Kidney (tissue), 14 donors: ENCODE data around the gene CD46. TPM values are rescaled to one million over a fixed set of nuclear protein-coding genes. Genes with fewer than 3 reads are reported as not detected.
A peak's percentile ranks its signal among the peaks of the same experiment; 100 is the strongest.

ENCODE experiments used
- DNase-seq, 5 donors: peaks; one replicate each; pipeline ENCODE4 v3.0.0-alpha.2; 2013 to 2020
- FAIRE-seq: peaks from 2 replicates; lab custom pipeline; 2012; peaks lifted over from hg19 to GRCh38; lab: Jason Lieb, UNC
- H3K27ac ChIP-seq, 2 donors: one replicate each; pipeline ENCODE4 v1.7.0; 2013; ENCODE audit warnings: low read depth in 2 of 2, low read length in 2 of 2, inconsistent platforms in 1 of 2
- H3K27me3 ChIP-seq: one replicate; pipeline ENCODE4 v1.7.1; 2013; ENCODE audit warnings: low read length, inconsistent platforms; ENCODE audit not compliant: control insufficient read depth, insufficient read depth
- H3K36me3 ChIP-seq, 3 donors: one replicate each; pipeline versions ENCODE4 v1.7.0 to v1.7.1; 2013; ENCODE audit warnings: low read length in 3 of 3, control low read depth in 1 of 3, inconsistent platforms in 1 of 3; ENCODE audit not compliant: insufficient read depth in 3 of 3, control insufficient read depth in 2 of 3
- H3K4me1 ChIP-seq, 3 donors: one replicate each; pipeline versions ENCODE4 v1.7.0 to v1.7.1; 2013; ENCODE audit warnings: low read length in 3 of 3, inconsistent platforms in 1 of 3, low read depth in 1 of 3; ENCODE audit not compliant: control insufficient read depth in 2 of 3, insufficient read depth in 2 of 3
- H3K4me3 ChIP-seq, 3 donors: one replicate each; pipeline versions ENCODE4 v1.7.0 to v1.8.1; 2013; ENCODE audit warnings: low read length in 3 of 3, control low read depth in 1 of 3, inconsistent platforms in 1 of 3
- H3K9ac ChIP-seq, 3 donors: one replicate each; pipeline versions ENCODE4 v1.7.0 to v1.7.1; 2013; ENCODE audit warnings: low read length in 3 of 3, control low read depth in 1 of 3, inconsistent platforms in 1 of 3
- H3K9me3 ChIP-seq, 3 donors: one replicate each; pipeline versions ENCODE4 v1.7.0 to v1.7.1; 2013; ENCODE audit warnings: low read length in 3 of 3, control low read depth in 1 of 3, inconsistent platforms in 1 of 3; ENCODE audit not compliant: control insufficient read depth in 2 of 3, insufficient read depth in 1 of 3
- intact Hi-C: fragments of 100-400 bp; cut with DNase I; formaldehyde crosslinking; loops from one replicate; pipeline ENCODE4 v1.11.1; 2022
- polyA plus RNA-seq: library from polyadenylated mRNA; stranded (reverse); fragments of 350-450 nt; fragmentation: Illumina TruSeq; extraction: RNeasy Lipid Tissue Mini Kit (QIAGEN cat#74804); gene quantifications from one replicate; pipeline ENCODE4 v1.2.3, GENCODE V29; 2014; ENCODE audit warnings: low read depth, low replicate concordance; ENCODE audit not compliant: insufficient read depth
- total RNA-seq: library from RNA; stranded (reverse); fragmentation: NEBNext Ultra II Directional; extraction: Animal tissue kit (Norgen Biotek cat#: 25700); gene quantifications from one replicate; pipeline ENCODE4 v1.2.1, GENCODE V29; 2021
- TF ChIP-seq, protein P1 (sequence below): IDR thresholded peaks from 3 replicates; pipeline ENCODE4 v1.5.1; 2012; ENCODE audit warnings: mild to moderate bottlenecking, moderate library complexity, borderline replicate concordance; ENCODE audit not compliant: insufficient read depth; ENCODE audit errors: extremely low read depth
- donor health status: control.
- donor health status: control.
- donor health status: control.
- donor health status: control.
- donor health status: control.
- donor health status: DM: yes; HTN: yes; CAD: no.
- donor health status: Normal renal cell carcinoma (clear cell type).

Gene CD46
- total and polyA plus RNA-seq, 2 donors from 2014 or later = 119 to 269 TPM

DNA sequence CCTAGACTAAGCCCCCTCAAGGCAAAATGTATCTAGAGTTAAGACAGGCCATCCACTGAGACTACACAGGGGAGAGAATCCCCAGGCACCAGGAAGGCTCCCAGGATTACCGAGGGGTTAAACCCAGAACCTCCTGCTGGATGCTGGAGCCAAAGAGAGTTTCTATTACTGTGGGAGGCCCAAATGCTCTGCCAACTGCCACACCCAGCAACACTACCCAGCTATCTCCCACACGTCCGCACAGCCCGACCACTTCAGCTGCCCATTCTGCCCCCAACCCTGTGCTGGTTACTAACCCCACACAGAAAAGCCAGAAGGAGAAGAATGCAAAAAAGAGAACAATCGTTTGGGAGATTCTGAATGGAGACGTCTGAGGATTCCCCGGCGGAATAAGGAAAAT is 63.6 kb downstream of the CD46 start:
- intact Hi-C loops = no loop called here
- no peak overlapping the region for H3K27ac ChIP-seq
- TF ChIP-seq, protein P1, sequence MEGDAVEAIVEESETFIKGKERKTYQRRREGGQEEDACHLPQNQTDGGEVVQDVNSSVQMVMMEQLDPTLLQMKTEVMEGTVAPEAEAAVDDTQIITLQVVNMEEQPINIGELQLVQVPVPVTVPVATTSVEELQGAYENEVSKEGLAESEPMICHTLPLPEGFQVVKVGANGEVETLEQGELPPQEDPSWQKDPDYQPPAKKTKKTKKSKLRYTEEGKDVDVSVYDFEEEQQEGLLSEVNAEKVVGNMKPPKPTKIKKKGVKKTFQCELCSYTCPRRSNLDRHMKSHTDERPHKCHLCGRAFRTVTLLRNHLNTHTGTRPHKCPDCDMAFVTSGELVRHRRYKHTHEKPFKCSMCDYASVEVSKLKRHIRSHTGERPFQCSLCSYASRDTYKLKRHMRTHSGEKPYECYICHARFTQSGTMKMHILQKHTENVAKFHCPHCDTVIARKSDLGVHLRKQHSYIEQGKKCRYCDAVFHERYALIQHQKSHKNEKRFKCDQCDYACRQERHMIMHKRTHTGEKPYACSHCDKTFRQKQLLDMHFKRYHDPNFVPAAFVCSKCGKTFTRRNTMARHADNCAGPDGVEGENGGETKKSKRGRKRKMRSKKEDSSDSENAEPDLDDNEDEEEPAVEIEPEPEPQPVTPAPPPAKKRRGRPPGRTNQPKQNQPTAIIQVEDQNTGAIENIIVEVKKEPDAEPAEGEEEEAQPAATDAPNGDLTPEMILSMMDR = no peak
- no peak for FAIRE-seq
- H3K9ac ChIP-seq = no peak overlapping the region
- peaks cover 0 to 88% (median 58%) of the 10 kb centered on the region in 3 donors for H3K4me1 ChIP-seq
- no peak overlapping the region for H3K4me3 ChIP-seq
- H3K9me3 ChIP-seq = no peaks in the 10 kb centered on the region
- H3K27me3 ChIP-seq = no peaks in the 10 kb centered on the region
- DNase-seq = no peak
- H3K36me3 ChIP-seq = peaks cover 0 to 82% (median 62%) of the 10 kb centered on the region in 3 donors

DNA sequence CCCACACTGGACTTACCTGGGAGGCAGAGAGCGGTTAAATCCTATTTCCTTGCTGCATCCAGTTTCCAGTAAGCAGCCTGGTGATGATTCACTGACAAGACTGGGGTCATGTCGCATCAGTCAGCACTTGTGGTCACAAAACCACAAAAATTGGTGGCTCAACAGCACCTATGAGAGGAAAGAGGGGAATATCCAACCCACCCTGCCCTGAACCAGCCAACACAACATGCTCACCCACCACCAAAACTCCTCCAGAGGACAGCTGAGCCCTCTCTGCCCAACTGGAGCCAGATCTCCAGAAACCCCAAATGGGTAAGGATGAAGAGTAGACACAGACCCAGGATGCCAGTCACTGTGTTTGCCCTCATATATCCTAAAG is 64.0 kb downstream of the CD46 start:
- Histone ChIP-seq H3K4me1 (peaks cover 0 to 89% (median 53%) of the 10 kb centered on the region in 3 donors), H3K36me3 (peaks cover 0 to 78% (median 60%) of the 10 kb centered on the region in 3 donors), H3K27ac (peak overlapping the region in 1 of 2 donors; percentile 12), H3K4me3 (no peak overlapping the region), H3K9ac (peak overlapping the region in 1 of 3 donors; percentile 3), H3K27me3 (no peaks in the 10 kb centered on the region), H3K9me3 (no peaks in the 10 kb centered on the region)
- TF ChIP-seq, protein P1 = no peak
- no peak for FAIRE-seq
- no peak for DNase-seq
- intact Hi-C loops = no loop called here

DNA sequence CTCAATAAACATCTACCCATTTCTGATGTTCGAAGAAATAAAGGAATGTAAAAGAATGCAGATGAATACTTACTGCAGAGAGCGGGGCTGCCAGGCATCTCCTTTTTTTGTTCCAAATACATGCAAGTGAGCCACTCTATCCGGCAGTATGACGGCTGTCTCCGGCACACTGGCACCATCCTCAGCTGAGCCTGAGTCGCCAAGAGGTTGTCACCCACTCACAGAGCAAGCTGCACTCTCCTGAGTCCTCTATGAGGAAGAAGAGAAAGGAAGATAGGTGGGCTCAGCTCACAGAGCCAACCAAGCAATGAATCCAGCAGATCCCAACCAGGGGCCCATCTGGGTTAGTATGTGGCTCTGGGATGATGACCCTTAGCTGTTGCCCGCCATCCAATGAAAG is 65.3 kb downstream of the CD46 start:
- no peaks in the 10 kb centered on the region for H3K9me3 ChIP-seq
- peak in 2 of 5 donors; percentile 10 to 47 for DNase-seq
- peaks cover 0 to 90% (median 54%) of the 10 kb centered on the region in 3 donors for H3K4me1 ChIP-seq
- FAIRE-seq = no peak
- TF ChIP-seq, protein P1 = no peak
- H3K4me3 ChIP-seq = peak overlapping the region in 2 of 3 donors; percentile 13 to 19
- peaks cover 0 to 71% (median 56%) of the 10 kb centered on the region in 3 donors for H3K36me3 ChIP-seq
- intact Hi-C loops = no loop called here
- no peaks in the 10 kb centered on the region for H3K27me3 ChIP-seq
- no peak overlapping the region for H3K9ac ChIP-seq
- H3K27ac ChIP-seq = peak overlapping the region in 1 of 2 donors; percentile 51
